HEK293T (cell line): ENCODE data around the gene R3HDM2.

ENCODE experiments used
- CTCF ChIA-PET: fragments of 350-600 bp; formaldehyde crosslinking; extraction: SDS; loops from one replicate; lab custom pipeline; 2021; ENCODE audit warnings: antibody characterized with exemption, inconsistent platforms; lab: Yijun Ruan, JAX
- POLR2A ChIA-PET: fragments of 350-600 bp; formaldehyde crosslinking; extraction: SDS; loops from one replicate; lab custom pipeline; 2020; ENCODE audit warnings: antibody characterized with exemption, inconsistent platforms; lab: Yijun Ruan, JAX
- DNase-seq: peaks from one replicate; pipeline ENCODE4 v3.0.0; 2012; ENCODE audit warnings: mixed read lengths; ENCODE audit errors: extremely low spot score
- ARNT ChIP-seq: fragments of 450-650 bp; IDR thresholded peaks from 2 replicates; pipeline ENCODE4 v1.6.1; 2017; ENCODE audit warnings: mild to moderate bottlenecking
- BHLHE40 ChIP-seq: fragments of 450-650 bp; IDR thresholded peaks from 2 replicates; pipeline ENCODE4 v1.6.1; 2016; ENCODE audit warnings: mild to moderate bottlenecking, moderate library complexity, borderline replicate concordance
- CTBP1 ChIP-seq: fragments of 450-650 bp; IDR thresholded peaks from 2 replicates; pipeline ENCODE4 v1.6.1; 2016; ENCODE audit warnings: borderline replicate concordance
- ELF4 ChIP-seq: fragments of 450-650 bp; IDR thresholded peaks from 2 replicates; pipeline ENCODE4 v1.6.1; 2017; ENCODE audit warnings: antibody characterized with exemption
- FOXA1 ChIP-seq: fragments of 450-650 bp; IDR thresholded peaks from 2 replicates; pipeline ENCODE4 v1.6.1; 2016; ENCODE audit warnings: mild to moderate bottlenecking
- FOXK2 ChIP-seq: fragments of 450-650 bp; IDR thresholded peaks from 2 replicates; pipeline ENCODE4 v1.6.1; 2016; ENCODE audit warnings: mild to moderate bottlenecking
- FOXM1 ChIP-seq: fragments of 450-650 bp; IDR thresholded peaks from 2 replicates; pipeline ENCODE4 v1.6.1; 2017; ENCODE audit warnings: mild to moderate bottlenecking, borderline replicate concordance
- L3MBTL2 ChIP-seq: fragments of 450-650 bp; conservative IDR thresholded peaks from 2 replicates; pipeline ENCODE4 v1.6.1; 2016; ENCODE audit warnings: mild to moderate bottlenecking
- LEF1 ChIP-seq: fragments of 450-650 bp; IDR thresholded peaks from 2 replicates; pipeline ENCODE4 v1.6.1; 2017; ENCODE audit warnings: mild to moderate bottlenecking, borderline replicate concordance
- NFRKB ChIP-seq: fragments of 450-650 bp; IDR thresholded peaks from 2 replicates; pipeline ENCODE4 v1.6.1; 2016; ENCODE audit warnings: mild to moderate bottlenecking, moderate library complexity
- SP1 ChIP-seq: fragments of 450-650 bp; IDR thresholded peaks from 2 replicates; pipeline ENCODE4 v1.6.1; 2017
- SUZ12 ChIP-seq: fragments of 450-650 bp; IDR thresholded peaks from 2 replicates; pipeline ENCODE4 v1.6.1; 2016; ENCODE audit warnings: mild to moderate bottlenecking
- TARDBP ChIP-seq: fragments of 450-650 bp; IDR thresholded peaks from 2 replicates; pipeline ENCODE4 v1.6.1; 2016
- ZNF384 ChIP-seq: fragments of 450-650 bp; IDR thresholded peaks from 2 replicates; pipeline ENCODE4 v1.6.1; 2016
- TF ChIP-seq, protein P1 (sequence below): fragments of 450-650 bp; IDR thresholded peaks from 2 replicates; pipeline ENCODE4 v1.6.1; 2016

The R3HDM2 gene

GRCh38 chr12:57219993-57220754 is 210.7 kb downstream of the R3HDM2 start:
- POLR2A ChIA-PET, result interaction anchor here (0.9 to 7.3 kb wide), 3 partner anchors 11 to 235 kb away, joined by 3 to 87 read pairs (median 6); partner anchors contain the start of genes INHBE and SHMT2

GRCh38 chr12:57219205-57219992 is 211.4 kb downstream of the R3HDM2 start:
- ChIA-PET CTCF (interaction anchor here (0.5 to 2.6 kb wide), 5 partner anchors 18 to 30 kb away, joined by 3 to 15 read pairs (median 4); a partner anchor contains a TSS), POLR2A (interaction anchor here (0.9 to 7.3 kb wide), 3 partner anchors 12 to 236 kb away, joined by 3 to 87 read pairs (median 6); partner anchors contain the start of genes INHBE and SHMT2)
- no peak for DNase-seq
- no peak for TF ChIP-seq BHLHE40
- TF ChIP-seq NFRKB, result no peak
- no peak for TF ChIP-seq ZNF384
- no peak for TF ChIP-seq CTBP1

More at GRCh38 chr12:57219993-57220754, 210.7 kb downstream of the R3HDM2 start:
- CTCF ChIA-PET, result interaction anchor here (0.7 to 1.1 kb wide), 3 partner anchors 17 to 30 kb away, joined by 3 to 10 read pairs (median 4); a partner anchor contains a TSS
- DNase-seq, result no peak
- no peak for TF ChIP-seq ARNT
- TF ChIP-seq CTBP1, result no peak
- TF ChIP-seq SUZ12, result no peak
- no peak for TF ChIP-seq ZNF384
- no peak for TF ChIP-seq FOXM1
- TF ChIP-seq LEF1, result no peak
- TF ChIP-seq L3MBTL2, result no peak
- TF ChIP-seq, protein P1, sequence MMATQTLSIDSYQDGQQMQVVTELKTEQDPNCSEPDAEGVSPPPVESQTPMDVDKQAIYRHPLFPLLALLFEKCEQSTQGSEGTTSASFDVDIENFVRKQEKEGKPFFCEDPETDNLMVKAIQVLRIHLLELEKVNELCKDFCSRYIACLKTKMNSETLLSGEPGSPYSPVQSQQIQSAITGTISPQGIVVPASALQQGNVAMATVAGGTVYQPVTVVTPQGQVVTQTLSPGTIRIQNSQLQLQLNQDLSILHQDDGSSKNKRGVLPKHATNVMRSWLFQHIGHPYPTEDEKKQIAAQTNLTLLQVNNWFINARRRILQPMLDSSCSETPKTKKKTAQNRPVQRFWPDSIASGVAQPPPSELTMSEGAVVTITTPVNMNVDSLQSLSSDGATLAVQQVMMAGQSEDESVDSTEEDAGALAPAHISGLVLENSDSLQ, result no peak
- TF ChIP-seq BHLHE40, result no peak
- no peak for TF ChIP-seq FOXA1
- TF ChIP-seq ELF4, result no peak

DNA sequence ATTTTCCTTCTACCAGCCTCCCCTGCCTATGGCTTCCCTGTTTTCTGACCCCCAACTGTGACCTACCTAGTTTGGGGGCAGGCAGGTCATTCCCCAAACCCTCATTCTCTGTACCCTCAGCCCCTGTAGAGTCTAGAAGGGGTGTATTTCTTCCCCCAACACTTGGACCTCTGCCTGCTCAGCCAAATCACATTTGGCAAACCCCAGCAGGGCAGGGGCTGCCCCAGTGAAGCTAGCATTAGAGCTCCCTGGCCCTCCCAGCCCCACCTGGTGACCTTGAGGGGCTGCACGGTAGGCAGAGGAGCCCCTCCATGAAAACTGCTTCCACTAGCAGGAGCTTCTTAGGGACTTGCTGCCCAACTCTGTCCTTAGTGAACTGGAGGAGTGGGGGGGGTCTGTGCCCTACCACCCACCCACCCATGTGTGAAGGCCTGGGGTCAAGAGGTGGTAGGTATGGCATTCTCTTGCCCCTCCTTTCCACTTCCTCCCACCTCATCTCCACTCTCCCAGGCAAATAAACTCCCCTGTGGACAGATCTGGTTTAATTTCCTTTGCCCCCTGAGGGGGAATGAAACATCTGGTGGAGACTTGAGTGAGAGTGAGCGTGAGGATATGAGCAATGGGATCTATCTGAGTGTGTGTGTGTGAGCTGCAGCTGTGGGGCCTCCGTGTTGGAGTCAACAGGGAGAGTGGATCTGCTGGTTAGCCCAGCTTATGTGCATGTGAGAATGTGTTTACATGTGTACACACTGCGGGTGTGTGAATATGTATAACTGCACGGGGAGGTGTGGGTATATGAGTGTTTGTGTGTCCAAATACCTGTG is 212.6 kb downstream of the R3HDM2 start:
- ChIA-PET CTCF (interaction anchor here (1.0 to 2.6 kb wide), 4 partner anchors 8 to 25 kb away, joined by 3 to 15 read pairs (median 6); no protein-coding TSS in a partner anchor), POLR2A (interaction anchor here (1.0 to 7.3 kb wide), 5 partner anchors 9 to 237 kb away, joined by 3 to 87 read pairs (median 4); partner anchors contain the start of genes INHBE, LRP1 and SHMT2)
- DNase-seq, result no peak
- no peak for TF ChIP-seq BHLHE40
- no peak for TF ChIP-seq FOXK2
- no peak for TF ChIP-seq ARNT
- TF ChIP-seq, protein P1, result no peak
- TF ChIP-seq FOXA1, result no peak
- no peak for TF ChIP-seq ELF4
- no peak for TF ChIP-seq TARDBP
- no peak for TF ChIP-seq FOXM1
- no peak for TF ChIP-seq SP1
- no peak for TF ChIP-seq ZNF384

GRCh38 chr12:57216921-57217879 is 213.6 kb downstream of the R3HDM2 start:
- TF ChIP-seq CTBP1, result no peak
- ChIA-PET POLR2A (interaction anchor here (1.0 to 7.3 kb wide), 6 partner anchors 10 to 89 kb away, joined by 3 to 87 read pairs (median 3); partner anchors contain the start of genes LRP1, SHMT2 and STAC3), CTCF (interaction anchor here (1.0 to 2.6 kb wide), 4 partner anchors 9 to 26 kb away, joined by 3 to 15 read pairs (median 6); no protein-coding TSS in a partner anchor)
- peak; percentile 23 for DNase-seq

DNA sequence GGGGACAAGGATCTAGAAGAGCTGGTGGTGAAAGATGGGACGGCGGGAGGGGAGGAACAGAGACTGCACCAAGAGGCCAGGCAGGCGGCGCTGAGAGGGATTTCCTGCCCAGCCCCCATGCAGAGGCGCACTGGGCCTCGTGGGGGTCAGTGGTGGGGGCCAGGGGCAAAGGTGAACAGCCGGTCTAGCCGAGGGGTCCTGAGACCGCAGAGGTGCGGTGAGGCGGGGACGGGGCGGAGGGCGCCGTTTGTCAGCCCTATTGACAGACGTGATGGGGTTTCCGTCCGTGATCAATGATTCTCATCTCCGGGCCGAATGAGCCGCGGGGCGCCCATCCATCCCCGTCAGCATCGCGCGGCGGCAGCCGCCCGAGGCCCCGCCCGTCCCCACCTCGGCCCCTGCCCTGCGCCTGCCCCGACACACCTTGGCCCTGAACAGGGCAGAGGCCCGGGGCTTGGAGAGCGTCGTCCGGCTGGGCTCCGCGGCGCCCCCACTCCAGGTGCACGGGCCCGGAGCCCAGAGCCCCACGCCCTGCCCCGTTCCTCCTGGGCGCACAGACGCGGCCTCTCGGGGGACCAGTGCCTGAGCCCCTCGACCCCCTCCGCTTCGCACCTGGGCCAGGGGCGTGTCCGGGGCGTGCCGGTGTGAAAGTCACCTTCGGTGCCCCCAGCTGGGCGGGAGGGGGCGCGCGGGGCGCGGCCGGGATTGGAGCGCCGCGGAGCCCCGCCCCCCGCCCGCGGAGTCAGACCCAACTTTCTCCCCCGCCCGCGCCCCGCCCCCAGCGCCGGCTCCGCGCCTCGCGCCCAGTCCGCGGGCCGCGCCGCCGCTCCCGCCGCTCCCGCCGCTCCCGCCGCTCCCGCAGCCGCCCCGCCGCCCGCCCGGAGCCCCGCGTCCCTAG is 214.6 kb downstream of the R3HDM2 start, which contains the start of gene NXPH4:
Gene NXPH4, plus strand, starts transcription at position 781 of the 898 bp plus-strand sequence. CDS start 176 bp downstream, outside the sequence.
- peak; percentile 58 for DNase-seq
- ChIA-PET CTCF (interaction anchor here (2.6 to 4.7 kb wide), 2 partner anchors 25 to 27 kb away, joined by 15 to 121 read pairs; a partner anchor contains a TSS), POLR2A (interaction anchor here (1.1 to 7.3 kb wide), 4 partner anchors 11 to 35 kb away, joined by 3 to 87 read pairs (median 3); partner anchors contain the start of genes SHMT2 and STAC3)
- TF ChIP-seq, protein P1, result peak; percentile 50; the same call in 1 of the 2 replicates
- no peak for TF ChIP-seq FOXM1
